ENCODE data around the gene DSC1.
A peak's percentile ranks its signal among the peaks of the same experiment; 100 is the strongest.

The DSC1 gene

DNA sequence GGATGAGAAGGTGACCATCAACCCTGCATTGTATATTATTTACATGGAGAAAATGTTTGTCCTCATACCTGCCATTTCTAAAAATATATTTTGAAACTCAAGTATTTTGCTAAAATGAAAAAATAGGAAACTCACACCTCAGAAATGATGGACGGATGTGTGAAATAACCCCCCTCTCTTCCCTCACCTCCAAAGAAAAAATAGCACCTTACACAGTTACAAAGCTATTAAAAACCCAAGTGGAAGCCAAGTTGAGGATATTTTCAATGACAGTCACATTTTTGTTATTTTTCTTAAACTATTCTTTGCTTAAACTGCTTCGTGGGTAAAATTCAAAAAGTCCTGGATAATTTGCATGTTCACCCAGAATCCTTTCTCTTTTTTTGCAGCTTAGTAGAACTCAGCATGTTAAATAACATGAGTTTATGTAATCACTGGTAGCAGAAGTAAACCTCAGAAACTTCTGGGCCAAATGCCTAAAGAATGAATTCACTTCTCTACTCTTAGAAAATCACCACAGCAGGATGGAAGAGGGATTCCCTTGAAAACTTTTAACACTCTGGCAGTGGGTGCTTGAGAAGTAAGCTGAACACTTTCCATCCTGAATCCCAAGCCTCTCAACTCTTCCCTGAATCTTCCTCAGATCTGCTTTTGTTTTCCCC lies 768 bp downstream of the DSC1 start:
- H3K27ac ChIP-seq (replicated peaks; ENCODE audit: low read length), result no peak overlapping the region
- H2BK120ac ChIP-seq (ENCODE audit: low read depth, low read length), result no peak overlapping the region
- H2AFZ ChIP-seq (ENCODE audit: low read length), result peak overlapping the region; percentile 31
- DNase-seq (ENCODE audit: low spot score), result no peak
- no peaks in the 10 kb centered on the region for H3K9me3 ChIP-seq (replicated peaks in 1 of 2; ENCODE audit: control insufficient read depth in 2 of 2, insufficient read depth in 1 of 2, low read depth in 1 of 2, low read length in 2 of 2)
- H4K91ac ChIP-seq (ENCODE audit: low read depth, low read length, poor library complexity), result no peak overlapping the region
- H2BK12ac ChIP-seq (ENCODE audit: low read length), result no peak overlapping the region
- no peak overlapping the region for H3K14ac ChIP-seq (ENCODE audit: low read length)
- no peak overlapping the region for H2BK5ac ChIP-seq (ENCODE audit: low read length)
- no peak overlapping the region for H3K4me2 ChIP-seq (ENCODE audit: insufficient read depth, low read length, poor library complexity, severe bottlenecking)
- no peak overlapping the region for H3K4ac ChIP-seq (ENCODE audit: low read length)
- peaks cover 2 to 6% of the 10 kb centered on the region in 2 donors for H3K4me1 ChIP-seq (ENCODE audit: control insufficient read depth in 2 of 2, insufficient read depth in 1 of 2, low read depth in 1 of 2, low read length in 2 of 2)
- WGBS, 2 donors (ENCODE audit: extremely low coverage in 2 of 2, insufficient read length in 2 of 2, insufficient replicate concordance in 1 of 2), result no CpG with 5 or more reads among the region's 2 CpGs
- no peaks in the 10 kb centered on the region for H3K27me3 ChIP-seq (ENCODE audit: control insufficient read depth in 3 of 3, insufficient read depth in 3 of 3, low read depth in 1 of 3, low read length in 3 of 3)
- no peak overlapping the region for H2BK15ac ChIP-seq (ENCODE audit: low read length)
- no peak overlapping the region for H3K23ac ChIP-seq (ENCODE audit: low read depth, low read length, poor library complexity)
- no peak overlapping the region for H3K4me3 ChIP-seq (ENCODE audit: low read length in 2 of 2)
- H3K18ac ChIP-seq (ENCODE audit: low read length), result no peak overlapping the region
- no peak overlapping the region for H3K9ac ChIP-seq (ENCODE audit: low read depth, low read length, poor library complexity)
- H3K36me3 ChIP-seq (replicated peaks in 1 of 2; ENCODE audit: control insufficient read depth in 2 of 2, insufficient read depth in 2 of 2, low read length in 2 of 2), result no peaks in the 10 kb centered on the region
- no peak overlapping the region for H2AK5ac ChIP-seq (ENCODE audit: low read depth, low read length)
- no peaks in the 10 kb centered on the region for H3K79me1 ChIP-seq (ENCODE audit: low read depth, low read length)
- H4K8ac ChIP-seq (ENCODE audit: low read depth, low read length), result no peak overlapping the region

DNA sequence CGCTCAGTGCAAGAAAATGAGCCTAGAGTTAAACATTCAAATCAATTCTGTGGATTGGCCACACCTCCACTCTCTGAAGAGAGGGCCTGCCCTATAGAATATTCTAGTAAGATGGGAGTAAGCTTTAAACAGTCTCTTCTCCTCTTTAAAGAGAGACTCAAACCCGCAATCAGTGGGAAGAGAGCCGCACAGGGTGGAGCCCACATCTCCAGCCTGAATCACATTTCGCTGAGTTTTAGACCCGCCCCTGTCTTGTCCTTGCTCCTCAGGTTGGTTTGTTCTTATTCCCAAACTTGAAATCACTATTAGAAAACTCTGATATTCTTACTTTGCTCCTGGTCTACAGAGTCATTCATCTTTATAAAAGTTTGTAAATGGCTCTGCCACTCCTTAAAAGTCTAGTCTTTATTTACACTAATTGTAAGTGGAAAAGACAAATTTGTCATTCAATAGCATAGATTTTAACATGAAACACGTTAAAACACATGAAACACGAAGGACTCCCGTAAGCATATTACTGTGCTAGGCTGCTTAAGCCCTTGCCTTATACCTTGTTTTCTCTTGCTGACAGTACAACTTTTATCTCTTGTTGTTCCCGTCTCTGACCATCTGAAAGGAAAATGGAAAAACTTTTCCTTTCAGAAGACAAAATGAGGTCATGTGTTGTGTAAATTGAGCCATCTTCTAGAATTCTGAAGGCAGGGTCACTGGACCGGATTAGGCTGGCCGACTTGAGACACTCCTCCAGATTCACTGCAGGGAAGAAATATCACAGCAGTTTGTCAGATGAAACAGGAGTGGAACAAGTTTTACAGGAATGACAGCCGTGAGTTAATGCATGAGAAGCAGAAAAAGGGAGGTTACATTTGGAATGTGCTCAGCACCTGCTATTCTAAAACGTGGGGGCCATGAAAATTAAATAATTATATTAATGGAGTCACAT lies 5.6 kb downstream of the DSC1 start:
- H3K79me1 ChIP-seq (ENCODE audit: low read depth, low read length), result no peaks in the 10 kb centered on the region
- H3K4me3 ChIP-seq (ENCODE audit: low read length in 2 of 2), result no peak overlapping the region
- H3K27ac ChIP-seq (replicated peaks; ENCODE audit: low read length), result no peak overlapping the region
- DNase-seq (ENCODE audit: low spot score), result no peak
- no peak overlapping the region for H3K4me2 ChIP-seq (ENCODE audit: insufficient read depth, low read length, poor library complexity, severe bottlenecking)
- no peak overlapping the region for H4K91ac ChIP-seq (ENCODE audit: low read depth, low read length, poor library complexity)
- H3K14ac ChIP-seq (ENCODE audit: low read length), result no peak overlapping the region
- peak overlapping the region; percentile 69 for H2AFZ ChIP-seq (ENCODE audit: low read length)
- H3K18ac ChIP-seq (ENCODE audit: low read length), result no peak overlapping the region
- H3K23ac ChIP-seq (ENCODE audit: low read depth, low read length, poor library complexity), result no peak overlapping the region
- H2BK120ac ChIP-seq (ENCODE audit: low read depth, low read length), result no peak overlapping the region
- H3K9ac ChIP-seq (ENCODE audit: low read depth, low read length, poor library complexity), result no peak overlapping the region
- H2AK5ac ChIP-seq (ENCODE audit: low read depth, low read length), result no peak overlapping the region
- no peak overlapping the region for H2BK15ac ChIP-seq (ENCODE audit: low read length)
- no peak overlapping the region for H4K8ac ChIP-seq (ENCODE audit: low read depth, low read length)
- H3K9me3 ChIP-seq (replicated peaks in 1 of 2; ENCODE audit: control insufficient read depth in 2 of 2, insufficient read depth in 1 of 2, low read depth in 1 of 2, low read length in 2 of 2), result no peaks in the 10 kb centered on the region
- no CpG with 5 or more reads among the region's 13 CpGs for WGBS, 2 donors (ENCODE audit: extremely low coverage in 2 of 2, insufficient read length in 2 of 2, insufficient replicate concordance in 1 of 2)
- no peak overlapping the region for H3K4ac ChIP-seq (ENCODE audit: low read length)
- H2BK12ac ChIP-seq (ENCODE audit: low read length), result no peak overlapping the region
- no peaks in the 10 kb centered on the region for H3K27me3 ChIP-seq (ENCODE audit: control insufficient read depth in 3 of 3, insufficient read depth in 3 of 3, low read depth in 1 of 3, low read length in 3 of 3)
- H3K36me3 ChIP-seq (replicated peaks in 1 of 2; ENCODE audit: control insufficient read depth in 2 of 2, insufficient read depth in 2 of 2, low read length in 2 of 2), result no peaks in the 10 kb centered on the region
- H2BK5ac ChIP-seq (ENCODE audit: low read length), result no peak overlapping the region
- peaks cover 0 to 6% of the 10 kb centered on the region in 2 donors for H3K4me1 ChIP-seq (ENCODE audit: control insufficient read depth in 2 of 2, insufficient read depth in 1 of 2, low read depth in 1 of 2, low read length in 2 of 2)

DNA sequence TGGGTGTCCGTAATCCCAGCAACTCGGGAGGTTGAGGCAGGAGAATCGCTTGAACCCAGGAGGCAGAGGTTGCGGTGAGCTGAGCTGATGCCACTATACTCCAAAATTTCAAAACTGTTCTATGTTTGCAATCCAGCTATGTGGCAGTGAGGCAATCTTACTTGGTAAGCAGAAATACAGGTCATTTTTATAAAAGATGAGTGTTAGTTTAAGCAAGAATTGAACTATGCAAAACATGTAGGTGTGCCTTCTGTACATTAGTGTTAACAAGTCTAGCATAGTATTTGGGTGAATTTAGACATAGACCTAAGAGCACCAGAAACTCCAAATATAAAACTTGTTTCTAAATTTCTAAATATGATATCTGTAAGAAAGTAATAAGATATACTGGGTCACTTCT lies 7.2 kb downstream of the DSC1 start:
- H3K14ac ChIP-seq (ENCODE audit: low read length), result no peak overlapping the region
- no peak overlapping the region for H3K18ac ChIP-seq (ENCODE audit: low read length)
- no peak overlapping the region for H2AK5ac ChIP-seq (ENCODE audit: low read depth, low read length)
- H3K4me2 ChIP-seq (ENCODE audit: insufficient read depth, low read length, poor library complexity, severe bottlenecking), result no peak overlapping the region
- H4K8ac ChIP-seq (ENCODE audit: low read depth, low read length), result no peak overlapping the region
- no peak overlapping the region for H2AFZ ChIP-seq (ENCODE audit: low read length)
- H3K27me3 ChIP-seq (ENCODE audit: control insufficient read depth in 3 of 3, insufficient read depth in 3 of 3, low read depth in 1 of 3, low read length in 3 of 3), result no peaks in the 10 kb centered on the region
- WGBS, 2 donors (ENCODE audit: extremely low coverage in 2 of 2, insufficient read length in 2 of 2, insufficient replicate concordance in 1 of 2), result no CpG with 5 or more reads among the region's 4 CpGs
- no peak overlapping the region for H2BK120ac ChIP-seq (ENCODE audit: low read depth, low read length)
- peaks cover 0 to 6% of the 10 kb centered on the region in 2 donors for H3K4me1 ChIP-seq (ENCODE audit: control insufficient read depth in 2 of 2, insufficient read depth in 1 of 2, low read depth in 1 of 2, low read length in 2 of 2)
- H3K23ac ChIP-seq (ENCODE audit: low read depth, low read length, poor library complexity), result no peak overlapping the region
- DNase-seq (ENCODE audit: low spot score), result no peak
- H3K4ac ChIP-seq (ENCODE audit: low read length), result no peak overlapping the region
- no peaks in the 10 kb centered on the region for H3K9me3 ChIP-seq (replicated peaks in 1 of 2; ENCODE audit: control insufficient read depth in 2 of 2, insufficient read depth in 1 of 2, low read depth in 1 of 2, low read length in 2 of 2)
- H3K27ac ChIP-seq (replicated peaks; ENCODE audit: low read length), result no peak overlapping the region
- no peaks in the 10 kb centered on the region for H3K79me1 ChIP-seq (ENCODE audit: low read depth, low read length)
- no peak overlapping the region for H2BK12ac ChIP-seq (ENCODE audit: low read length)
- H3K36me3 ChIP-seq (replicated peaks in 1 of 2; ENCODE audit: control insufficient read depth in 2 of 2, insufficient read depth in 2 of 2, low read length in 2 of 2), result no peaks in the 10 kb centered on the region
- no peak overlapping the region for H2BK15ac ChIP-seq (ENCODE audit: low read length)
- H2BK5ac ChIP-seq (ENCODE audit: low read length), result no peak overlapping the region
- H4K91ac ChIP-seq (ENCODE audit: low read depth, low read length, poor library complexity), result no peak overlapping the region
- H3K9ac ChIP-seq (ENCODE audit: low read depth, low read length, poor library complexity), result no peak overlapping the region
- H3K4me3 ChIP-seq (ENCODE audit: low read length in 2 of 2), result no peak overlapping the region

DNA sequence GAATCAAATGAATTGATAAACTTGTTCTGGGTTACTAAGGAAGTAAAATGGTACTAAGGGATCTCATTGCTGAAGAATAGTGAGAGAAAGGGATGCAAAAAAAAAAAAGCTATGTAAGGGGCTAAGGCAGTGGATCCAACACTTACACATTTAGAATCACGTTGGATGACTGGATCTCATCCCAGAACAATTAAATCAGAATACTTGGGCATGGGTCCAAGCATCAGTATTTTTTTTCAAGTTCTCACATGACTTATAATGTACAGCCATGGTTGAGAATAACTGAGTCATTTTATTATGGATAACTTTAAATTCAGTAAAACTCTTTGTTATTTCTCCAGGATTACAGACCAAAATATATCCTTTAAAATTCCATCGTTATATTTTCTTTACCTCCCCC lies 8.5 kb downstream of the DSC1 start:
- H2BK12ac ChIP-seq (ENCODE audit: low read length), result no peak overlapping the region
- H2BK15ac ChIP-seq (ENCODE audit: low read length), result no peak overlapping the region
- no peak overlapping the region for H3K4me2 ChIP-seq (ENCODE audit: insufficient read depth, low read length, poor library complexity, severe bottlenecking)
- H2AK5ac ChIP-seq (ENCODE audit: low read depth, low read length), result no peak overlapping the region
- no peak overlapping the region for H2AFZ ChIP-seq (ENCODE audit: low read length)
- H3K4me1 ChIP-seq (ENCODE audit: control insufficient read depth in 2 of 2, insufficient read depth in 1 of 2, low read depth in 1 of 2, low read length in 2 of 2), result peaks cover 0 to 6% of the 10 kb centered on the region in 2 donors
- no peaks in the 10 kb centered on the region for H3K9me3 ChIP-seq (replicated peaks in 1 of 2; ENCODE audit: control insufficient read depth in 2 of 2, insufficient read depth in 1 of 2, low read depth in 1 of 2, low read length in 2 of 2)
- no peak overlapping the region for H3K18ac ChIP-seq (ENCODE audit: low read length)
- no peaks in the 10 kb centered on the region for H3K27me3 ChIP-seq (ENCODE audit: control insufficient read depth in 3 of 3, insufficient read depth in 3 of 3, low read depth in 1 of 3, low read length in 3 of 3)
- no peak overlapping the region for H3K4ac ChIP-seq (ENCODE audit: low read length)
- no peak overlapping the region for H4K91ac ChIP-seq (ENCODE audit: low read depth, low read length, poor library complexity)
- H3K79me1 ChIP-seq (ENCODE audit: low read depth, low read length), result no peaks in the 10 kb centered on the region
- H3K9ac ChIP-seq (ENCODE audit: low read depth, low read length, poor library complexity), result no peak overlapping the region
- no peaks in the 10 kb centered on the region for H3K36me3 ChIP-seq (replicated peaks in 1 of 2; ENCODE audit: control insufficient read depth in 2 of 2, insufficient read depth in 2 of 2, low read length in 2 of 2)
- no peak overlapping the region for H3K14ac ChIP-seq (ENCODE audit: low read length)
- DNase-seq (ENCODE audit: low spot score), result no peak
- H3K23ac ChIP-seq (ENCODE audit: low read depth, low read length, poor library complexity), result no peak overlapping the region
- H3K27ac ChIP-seq (replicated peaks; ENCODE audit: low read length), result no peak overlapping the region
- WGBS, 2 donors (ENCODE audit: extremely low coverage in 2 of 2, insufficient read length in 2 of 2, insufficient replicate concordance in 1 of 2), result no CpG with 5 or more reads among the region's 2 CpGs
- no peak overlapping the region for H3K4me3 ChIP-seq (ENCODE audit: low read length in 2 of 2)
- H4K8ac ChIP-seq (ENCODE audit: low read depth, low read length), result no peak overlapping the region
- H2BK120ac ChIP-seq (ENCODE audit: low read depth, low read length), result no peak overlapping the region
- no peak overlapping the region for H2BK5ac ChIP-seq (ENCODE audit: low read length)
